MCF 10A (cell line): ENCODE data around the gene CSTF2T. TPM values are rescaled to one million over a fixed set of nuclear protein-coding genes. Genes with fewer than 3 reads are reported as not detected.

ENCODE experiments used
- BruUV-seq: library from RNA; stranded (reverse); fragments of 400-500 nt; replicated peaks from 2 replicates; lab custom pipeline; 2021; lab: Mats Ljungman, UMichigan
- CTCF ChIA-PET: fragments of 300-600 bp; sonication (Branson Sonifier 250); formaldehyde crosslinking; extraction: SDS; loops from one replicate; lab custom pipeline; 2021; ENCODE audit warnings: antibody characterized with exemption, inconsistent platforms; lab: Yijun Ruan, JAX
- POLR2A ChIA-PET: fragments of 300-600, 350-650 bp; sonication (Branson Sonifier 250); formaldehyde crosslinking; extraction: SDS; loops from one replicate; lab custom pipeline; 2020; ENCODE audit warnings: antibody characterized with exemption, inconsistent platforms; lab: Yijun Ruan, JAX
- DNase-seq: peaks from one replicate; pipeline ENCODE4 v3.0.0-alpha.2; 2018; ENCODE audit not compliant: unreplicated experiment
- H3K27ac Mint-ChIP-seq: one replicate; pipeline ENCODE4 v1.8.0; 2022; ENCODE audit warnings: mild to moderate bottlenecking, low read depth, mixed read lengths; ENCODE audit not compliant: unreplicated experiment
- H3K27me3 Mint-ChIP-seq: one replicate; pipeline ENCODE4 v1.8.0; 2022; ENCODE audit warnings: mixed read lengths; ENCODE audit not compliant: insufficient read depth, unreplicated experiment
- H3K36me3 Mint-ChIP-seq: one replicate; pipeline ENCODE4 v1.8.0; 2022; ENCODE audit warnings: mild to moderate bottlenecking, moderate library complexity, mixed read lengths; ENCODE audit not compliant: insufficient read depth, unreplicated experiment
- H3K4me1 Mint-ChIP-seq: one replicate; pipeline ENCODE4 v1.8.0; 2022; ENCODE audit warnings: mixed read lengths; ENCODE audit not compliant: insufficient read depth, unreplicated experiment
- H3K4me3 Mint-ChIP-seq: one replicate; pipeline ENCODE4 v1.8.0; 2022; ENCODE audit warnings: mild to moderate bottlenecking, moderate library complexity, mixed read lengths; ENCODE audit not compliant: unreplicated experiment
- H3K9me3 Mint-ChIP-seq: one replicate; pipeline ENCODE4 v1.8.0; 2022; ENCODE audit warnings: mixed read lengths; ENCODE audit not compliant: unreplicated experiment
- CTCF ChIP-seq: fragments of 200-600 bp; IDR thresholded peaks from one replicate; pipeline ENCODE4 v1.8.0; 2022; ENCODE audit warnings: antibody characterized with exemption, mild to moderate bottlenecking; ENCODE audit not compliant: unreplicated experiment
- intact Hi-C: fragments of 100-400 bp; cut with micrococcal nuclease; formaldehyde crosslinking; loops from 2 replicates; pipeline ENCODE4 v1.14.1; 2022
- total RNA-seq: library from RNA; stranded (reverse); gene quantifications from 2 replicates; pipeline ENCODE4 v1.2.3, GENCODE V29; 2022

Gene CSTF2T
- total RNA-seq, 1 experiment from 2014 or later, result 15.7 TPM

GRCh38 chr10:51699145-51699474 lies 285 bp downstream of the CSTF2T start:
- BruUV-seq, result TSS peak; percentile 59
- H3K27ac Mint-ChIP-seq, result peak overlapping the region; percentile 100

GRCh38 chr10:51698473-51699063 lies 827 bp downstream of the CSTF2T start:
- Mint-ChIP-seq H3K4me3 (peak overlapping the region; percentile 99), H3K36me3 (peaks cover 42% of the 10 kb centered on the region), H3K27me3 (no peaks in the 10 kb centered on the region), H3K27ac (peak overlapping the region; percentile 100), H3K4me1 (peaks cover 16% of the 10 kb centered on the region), H3K9me3 (no peaks in the 10 kb centered on the region)
- ChIA-PET CTCF (interaction anchor here (0.6 to 2.2 kb wide), 5 partner anchors 16 to 613 kb away, joined by 3 to 10 read pairs (median 3); no protein-coding TSS in a partner anchor), POLR2A (interaction anchor here (0.6 to 1.2 kb wide), 4 partner anchors 17 to 573 kb away, joined by 3 to 4 read pairs (median 4); no protein-coding TSS in a partner anchor)
- no peak for TF ChIP-seq CTCF
- intact Hi-C loops, result no loop called here
- BruUV-seq, result no TSS peak
- DNase-seq, result no peak

More at GRCh38 chr10:51699145-51699474, 285 bp downstream of the CSTF2T start:
- TF ChIP-seq CTCF, result no peak
- intact Hi-C loops, result no loop called here
- Mint-ChIP-seq H3K4me1 (peaks cover 16% of the 10 kb centered on the region), H3K27me3 (no peaks in the 10 kb centered on the region), H3K9me3 (no peaks in the 10 kb centered on the region), H3K36me3 (peaks cover 42% of the 10 kb centered on the region), H3K4me3 (peak overlapping the region; percentile 99)
- no peak for DNase-seq
- ChIA-PET POLR2A (interaction anchor here (0.6 to 1.2 kb wide), 3 partner anchors 17 to 573 kb away, joined by 3 to 4 read pairs (median 4); no protein-coding TSS in a partner anchor), CTCF (interaction anchor here (0.6 to 2.2 kb wide), 3 partner anchors 16 to 614 kb away, joined by 3 to 10 read pairs (median 3); no protein-coding TSS in a partner anchor)

- Mint-ChIP-seq H3K27ac (no peak overlapping the region), H3K9me3 (no peaks in the 10 kb centered on the region), H3K36me3 (peaks cover 42% of the 10 kb centered on the region), H3K4me3 (no peak overlapping the region), H3K27me3 (no peaks in the 10 kb centered on the region), H3K4me1 (peaks cover 16% of the 10 kb centered on the region)
- intact Hi-C loops, result no loop called here
- TF ChIP-seq CTCF, result no peak
- CTCF ChIA-PET, result no interaction called here
- no peak for DNase-seq
- POLR2A ChIA-PET, result no interaction called here
- BruUV-seq, result no TSS peak
Measured at GRCh38 chr10:51696251-51696650, 3.1 kb downstream of the CSTF2T start.

- CTCF ChIA-PET, result interaction anchor here (0.5 to 1.0 kb wide), 3 partner anchors 16 to 1737 kb away, joined by 3 read pairs; no protein-coding TSS in a partner anchor
- Mint-ChIP-seq H3K9me3 (no peaks in the 10 kb centered on the region), H3K27me3 (no peaks in the 10 kb centered on the region), H3K4me3 (no peak overlapping the region), H3K4me1 (peaks cover 16% of the 10 kb centered on the region), H3K36me3 (peaks cover 38% of the 10 kb centered on the region), H3K27ac (no peak overlapping the region)
- TF ChIP-seq CTCF, result no peak
- intact Hi-C loops, result no loop called here
- DNase-seq, result no peak
- BruUV-seq, result no TSS peak
- POLR2A ChIA-PET, result interaction anchor here (0.7 to 1.6 kb wide), 2 partner anchors 12 to 310 kb away, joined by 3 to 5 read pairs; no protein-coding TSS in a partner anchor
Measured at GRCh38 chr10:51694086-51694768, 5.2 kb downstream of the CSTF2T start.
